Upper lobe of left lung (tissue), 6 donors: ENCODE measurements around the gene ZNF280C. TPM values are rescaled to one million over a fixed set of nuclear protein-coding genes. Genes with fewer than 3 reads are reported as not detected.

Source experiments
- ATAC-seq, 2 donors: fragments of 200-7000 bp; cut with Tn5 transposase; one replicate each; pipeline ENCODE4 v1.9.1; 2022; ENCODE audit warnings: mild to moderate bottlenecking in 2 of 2, moderate library complexity in 2 of 2; ENCODE audit not compliant: low FRiP score in 2 of 2
- DNase-seq, 2 donors: peaks; one replicate each; pipeline ENCODE4 v3.0.0-alpha.2; 2019 to 2020
- H3K27ac ChIP-seq, 4 donors: fragments of 200-600 bp; sonication (generic); one replicate each; pipeline ENCODE4 v1.5.1; 2016 to 2019
- H3K27me3 ChIP-seq, 4 donors: fragments of 200-600 bp; sonication (generic); one replicate each; pipeline ENCODE4 v1.5.1; 2017 to 2019
- H3K36me3 ChIP-seq, 4 donors: fragments of 200-600 bp; sonication (generic); one replicate each; pipeline ENCODE4 v1.5.1; 2016 to 2019
- H3K4me1 ChIP-seq, 4 donors: fragments of 200-600 bp; sonication (generic); one replicate each; pipeline ENCODE4 v1.5.1; 2018 to 2019
- H3K4me3 ChIP-seq, 4 donors: fragments of 200-600 bp; sonication (generic); one replicate each; pipeline ENCODE4 v1.5.1; 2017 to 2019; ENCODE audit warnings: mild to moderate bottlenecking in 2 of 4, moderate library complexity in 1 of 4
- H3K9me3 ChIP-seq, 4 donors: fragments of 200-600 bp; sonication (generic); one replicate each; pipeline ENCODE4 v1.5.1; 2018 to 2019
- EP300 ChIP-seq, 4 donors: sonication (generic); formaldehyde crosslinking; IDR thresholded peaks; one replicate each; pipeline ENCODE4 v1.5.1; 2017; ENCODE audit warnings: antibody characterized with exemption in 4 of 4, control low read depth in 2 of 4
- POLR2A ChIP-seq, 4 donors: fragments of 450-650 bp; IDR thresholded peaks; one replicate each; pipeline ENCODE4 v1.5.1; 2016 to 2017; ENCODE audit warnings: antibody characterized with exemption in 4 of 4, mild to moderate bottlenecking in 2 of 4
- POLR2AphosphoS5 ChIP-seq, 2 donors: sonication (generic); formaldehyde crosslinking; IDR thresholded peaks; one replicate each; pipeline ENCODE4 v1.5.1; 2017; ENCODE audit warnings: antibody characterized with exemption in 2 of 2
- WGBS, 2 donors: methylation state at CpG; one replicate each; pipeline ENCODE4 v1.1.5; 2017 to 2018; 5-methylcytosine and 5-hydroxymethylcytosine counted together
- total RNA-seq, 6 donors: library from RNA; depleted of rRNA in 4 of 6; stranded (reverse); fragments of >200 nt in 4 of 6; gene quantifications; one replicate each; pipeline versions ENCODE4 v1.1.0 to v1.2.1, GENCODE V29; 2016 to 2021
- TF ChIP-seq, protein P1 (sequence below), 6 experiments: fragments of 450-650 bp in 4 of 6; fragments of 200-600 bp in 2 of 6; sonication (generic) in 2 of 6; IDR thresholded peaks; one replicate each; pipeline ENCODE4 v1.5.1; 2016 to 2019; ENCODE audit warnings: antibody characterized with exemption in 6 of 6
- donor health status: DM: no; HTN: no; CAD: no; lungs with moderate emphysema.
- donor health status: DM: no; HTN: yes; CAD: no; lungs with severe emphysema.

ZNF280C gene
- total RNA-seq, 6 donors from 2014 or later: 2.8 to 3.8 (median 3.4) TPM

GRCh38 chrX:130176354-130176776 is 92.3 kb downstream of the ZNF280C start:
- DNase-seq: no peak
- no peaks in the 10 kb centered on the region for H3K36me3 ChIP-seq

GRCh38 chrX:130174937-130175336 is 93.8 kb downstream of the ZNF280C start:
- no peaks in the 10 kb centered on the region for H3K36me3 ChIP-seq
- no peak overlapping the region for H3K4me3 ChIP-seq
- H3K27ac ChIP-seq: peak overlapping the region in 2 of 4 donors; percentile 69 to 79
- 84 to 100% methylated on average over 2 of the region's 2 CpGs for whole genome bisulfite sequencing, 2 donors
- TF ChIP-seq POLR2AphosphoS5 (IDR thresholded peaks at IDR 0.05): no peak
- TF ChIP-seq EP300 (IDR thresholded peaks at IDR 0.05): no peak
- TF ChIP-seq POLR2A (IDR thresholded peaks at IDR 0.05): no peak
- TF ChIP-seq, protein P1, sequence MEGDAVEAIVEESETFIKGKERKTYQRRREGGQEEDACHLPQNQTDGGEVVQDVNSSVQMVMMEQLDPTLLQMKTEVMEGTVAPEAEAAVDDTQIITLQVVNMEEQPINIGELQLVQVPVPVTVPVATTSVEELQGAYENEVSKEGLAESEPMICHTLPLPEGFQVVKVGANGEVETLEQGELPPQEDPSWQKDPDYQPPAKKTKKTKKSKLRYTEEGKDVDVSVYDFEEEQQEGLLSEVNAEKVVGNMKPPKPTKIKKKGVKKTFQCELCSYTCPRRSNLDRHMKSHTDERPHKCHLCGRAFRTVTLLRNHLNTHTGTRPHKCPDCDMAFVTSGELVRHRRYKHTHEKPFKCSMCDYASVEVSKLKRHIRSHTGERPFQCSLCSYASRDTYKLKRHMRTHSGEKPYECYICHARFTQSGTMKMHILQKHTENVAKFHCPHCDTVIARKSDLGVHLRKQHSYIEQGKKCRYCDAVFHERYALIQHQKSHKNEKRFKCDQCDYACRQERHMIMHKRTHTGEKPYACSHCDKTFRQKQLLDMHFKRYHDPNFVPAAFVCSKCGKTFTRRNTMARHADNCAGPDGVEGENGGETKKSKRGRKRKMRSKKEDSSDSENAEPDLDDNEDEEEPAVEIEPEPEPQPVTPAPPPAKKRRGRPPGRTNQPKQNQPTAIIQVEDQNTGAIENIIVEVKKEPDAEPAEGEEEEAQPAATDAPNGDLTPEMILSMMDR (IDR thresholded peaks at IDR 0.05): no peak
- H3K27me3 ChIP-seq: no peaks in the 10 kb centered on the region
- H3K9me3 ChIP-seq: no peaks in the 10 kb centered on the region
- ATAC-seq (no peak), DNase-seq (no peak)
- H3K4me1 ChIP-seq: peaks cover 3 to 15% (median 7%) of the 10 kb centered on the region in 4 donors

More at GRCh38 chrX:130176354-130176776, 92.3 kb downstream of the ZNF280C start:
- TF ChIP-seq POLR2A (IDR thresholded peaks at IDR 0.05) (no peak), POLR2AphosphoS5 (IDR thresholded peaks at IDR 0.05) (no peak), EP300 (IDR thresholded peaks at IDR 0.05) (no peak)
- TF ChIP-seq, protein P1 (IDR thresholded peaks at IDR 0.05): no peak
- H3K4me1 ChIP-seq: peaks cover 3 to 8% (median 6%) of the 10 kb centered on the region in 4 donors
- ATAC-seq: no peak
- H3K4me3 ChIP-seq: no peak overlapping the region
- no peaks in the 10 kb centered on the region for H3K9me3 ChIP-seq
- no peak overlapping the region for H3K27ac ChIP-seq
- H3K27me3 ChIP-seq: no peaks in the 10 kb centered on the region

- WGBS, 2 donors: 10 to 67% methylated on average over 2 to 10 of the region's 10 CpGs
- DNase-seq (no peak), ATAC-seq (peak in 1 of 2 donors; percentile 74)
Observed at GRCh38 chrX:130174045-130174704, 94.5 kb downstream of the ZNF280C start.

DNA sequence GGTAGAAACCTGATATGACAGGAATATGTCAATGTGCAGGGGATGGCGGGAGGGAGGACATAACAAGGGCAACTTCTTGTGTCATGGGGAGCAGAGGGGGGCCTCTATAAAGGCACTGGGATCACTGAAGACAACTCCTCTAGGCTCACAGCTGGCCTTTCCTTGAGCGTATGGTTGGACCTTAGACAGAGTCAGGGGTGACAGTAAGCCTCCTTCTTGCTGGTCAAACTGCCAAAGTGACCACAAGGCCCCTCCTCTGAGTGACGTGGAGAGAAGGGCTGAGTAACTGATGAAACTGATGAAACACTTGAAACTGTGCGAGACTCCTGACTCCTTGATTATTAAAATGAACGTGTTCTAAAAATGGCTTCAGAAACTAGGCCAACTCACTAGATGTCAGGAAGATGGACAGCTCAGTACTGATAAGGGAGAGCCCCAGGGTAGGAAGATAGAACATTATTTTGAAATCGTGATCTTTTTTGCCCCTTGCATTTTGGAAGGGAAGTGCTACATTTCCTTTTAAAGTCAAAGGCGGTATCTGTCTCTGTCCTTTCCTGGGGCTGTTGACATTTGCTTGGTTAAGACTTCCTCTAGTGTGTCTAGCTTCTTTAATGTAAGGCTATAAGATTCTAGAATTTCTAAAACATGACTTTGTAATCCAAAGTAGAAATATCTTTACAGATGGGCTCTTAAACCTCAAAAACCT is 95.4 kb downstream of the ZNF280C start:
- DNase-seq: peak in 1 of 2 donors; percentile 38
- peak overlapping the region; percentile 58 to 79 (median 64) for H3K27ac ChIP-seq
- no peaks in the 10 kb centered on the region for H3K9me3 ChIP-seq
- H3K4me3 ChIP-seq: peak overlapping the region in 3 of 4 donors; percentile 46 to 54 (median 53)
- H3K36me3 ChIP-seq: no peaks in the 10 kb centered on the region
- H3K27me3 ChIP-seq: no peaks in the 10 kb centered on the region
- 19 to 49% methylated on average over 6 to 7 of the region's 7 CpGs for WGBS, 2 donors
- H3K4me1 ChIP-seq: peaks cover 3 to 15% (median 7%) of the 10 kb centered on the region in 4 donors
- TF ChIP-seq POLR2AphosphoS5 (IDR thresholded peaks at IDR 0.05): peak in 1 of 2 donors; percentile 56
- TF ChIP-seq EP300 (IDR thresholded peaks at IDR 0.05): no peak
- ATAC-seq: peak; percentile 15 to 87

More at GRCh38 chrX:130174045-130174704, 94.5 kb downstream of the ZNF280C start:
- H3K4me3 ChIP-seq: no peak overlapping the region
- TF ChIP-seq POLR2AphosphoS5 (IDR thresholded peaks at IDR 0.05) (no peak), POLR2A (IDR thresholded peaks at IDR 0.05) (no peak), EP300 (IDR thresholded peaks at IDR 0.05) (no peak)
- TF ChIP-seq, protein P1 (IDR thresholded peaks at IDR 0.05): no peak
- no peaks in the 10 kb centered on the region for H3K36me3 ChIP-seq
- no peaks in the 10 kb centered on the region for H3K9me3 ChIP-seq
- H3K27ac ChIP-seq: peak overlapping the region; percentile 58 to 79 (median 64)
- peaks cover 3 to 15% (median 7%) of the 10 kb centered on the region in 4 donors for H3K4me1 ChIP-seq
- no peaks in the 10 kb centered on the region for H3K27me3 ChIP-seq

- 48 to 62% methylated on average over 6 to 31 of the region's 34 CpGs for WGBS, 2 donors
- TF ChIP-seq POLR2A (IDR thresholded peaks at IDR 0.05) (no peak), POLR2AphosphoS5 (IDR thresholded peaks at IDR 0.05) (no peak), EP300 (IDR thresholded peaks at IDR 0.05) (no peak)
- TF ChIP-seq, protein P1 (IDR thresholded peaks at IDR 0.05): no peak
- no peaks in the 10 kb centered on the region for H3K9me3 ChIP-seq
- peak overlapping the region in 3 of 4 donors; percentile 39 to 79 (median 59) for H3K27ac ChIP-seq
- DNase-seq (peak in 1 of 2 donors; percentile 45), ATAC-seq (no peak)
- no peaks in the 10 kb centered on the region for H3K36me3 ChIP-seq
- H3K4me1 ChIP-seq: peaks cover 3 to 15% (median 7%) of the 10 kb centered on the region in 4 donors
- H3K4me3 ChIP-seq: peak overlapping the region; percentile 1 to 54 (median 50)
- H3K27me3 ChIP-seq: no peaks in the 10 kb centered on the region
Observed at GRCh38 chrX:130172127-130172845, 96.4 kb downstream of the ZNF280C start.
